Neural progenitor cell (in vitro differentiated cells): ENCODE measurements around the gene SLC2A13.

ENCODE experiments used
- CTCF ChIP-seq: fragments of 200-600 bp; sonication (generic); IDR thresholded peaks from 2 replicates; pipeline ENCODE4 v1.5.1; 2017; ENCODE audit warnings: antibody characterized with exemption, mild to moderate bottlenecking
- EZH2 ChIP-seq: fragments of 200-600 bp; sonication (generic); IDR thresholded peaks from 2 replicates; pipeline ENCODE4 v1.6.1; 2017; ENCODE audit warnings: antibody characterized with exemption, mild to moderate bottlenecking, moderate library complexity

GRCh38 chr12:39905152-39905551 is 200.7 kb downstream of the SLC2A13 start:
- no peak for TF ChIP-seq EZH2
- TF ChIP-seq CTCF, result no peak
